Measurements from ENCODE around the gene TMEM247. TPM values are rescaled to one million over a fixed set of nuclear protein-coding genes. Genes with fewer than 3 reads are reported as not detected.

Gene TMEM247
- total and polyA plus RNA-seq, 2 of the 8 experiments (the other 6 are each of a cell fraction or from before 2014, with no cell fraction given), result not detected

DNA sequence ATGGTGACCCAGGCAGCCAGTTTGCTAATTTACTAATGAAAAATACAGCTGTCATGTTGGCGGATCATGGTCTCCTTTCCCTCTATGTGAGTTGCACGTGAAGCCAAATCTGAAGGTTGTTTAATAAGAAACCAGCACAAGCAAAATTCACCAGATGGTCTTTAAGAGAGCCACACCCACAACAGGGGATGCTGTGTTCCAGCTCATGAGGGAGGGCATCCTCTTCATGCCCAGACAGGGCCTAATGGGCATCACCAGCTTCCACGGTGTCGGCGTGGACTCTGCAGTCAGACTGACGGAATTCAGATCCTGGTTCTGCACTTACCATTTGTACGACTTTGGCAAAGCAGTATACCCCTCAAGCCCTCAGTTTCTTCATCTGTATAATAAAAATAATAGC lies 39.9 kb downstream of the TMEM247 start (continued):
- TF ChIP-seq RXRA (IDR thresholded peaks at IDR 0.05; ENCODE audit: insufficient read depth, low read depth, low read length) (no peak), BACH1 (IDR thresholded peaks at IDR 0.05; ENCODE audit: low read length) (no peak)

All from H1 (cell line).